AML-193 (cell line): Measurements from ENCODE around the gene YY1AP1.
"Not testable (repeated sequence)": the region's sequence is repeated elsewhere in the genome, so short reads cannot be mapped to it uniquely, and the experiment has no call there.

ENCODE experiments used
- DNase-seq, 2 experiments: peaks; one replicate each; lab custom pipeline; 2025; lab: John Stamatoyannopoulos, UW

Gene YY1AP1

GRCh38 chr1:155695608-155696007 lies 7.0 kb upstream of the YY1AP1 start:
- DNase-seq = no peak

- DNase-seq = no peak
These were observed 6.5 kb upstream of the YY1AP1 start for GRCh38 chr1:155695072-155695471.

- no peak for DNase-seq
These were observed 5.6 kb upstream of the YY1AP1 start for GRCh38 chr1:155694167-155694566.

DNA sequence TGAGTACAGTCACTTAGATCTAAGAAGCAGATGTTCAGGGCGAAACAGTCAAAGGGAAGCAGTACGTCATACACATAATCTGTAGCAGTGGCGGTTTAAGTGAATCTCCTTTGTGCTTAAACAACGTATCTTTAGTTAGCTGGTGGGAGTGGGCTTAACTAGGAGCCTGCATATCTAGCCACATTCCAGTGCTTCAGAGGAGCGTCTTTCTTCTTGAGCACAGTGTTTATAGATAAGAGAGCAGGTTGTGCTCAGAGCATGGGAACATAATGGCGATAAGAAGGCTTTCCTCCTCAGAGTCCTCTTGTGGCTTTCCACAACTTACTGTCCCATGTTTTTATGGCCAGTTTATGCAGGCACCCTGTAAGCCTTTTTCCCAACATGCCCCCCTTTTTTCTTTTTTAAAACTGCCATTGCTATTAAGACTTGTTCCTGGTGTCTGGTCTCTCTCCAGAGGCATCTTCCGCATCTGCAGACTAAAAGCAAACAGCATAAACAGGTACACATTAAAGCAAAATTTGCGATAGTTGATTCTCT lies 3.5 kb upstream of the YY1AP1 start:
- no peak for DNase-seq

DNA sequence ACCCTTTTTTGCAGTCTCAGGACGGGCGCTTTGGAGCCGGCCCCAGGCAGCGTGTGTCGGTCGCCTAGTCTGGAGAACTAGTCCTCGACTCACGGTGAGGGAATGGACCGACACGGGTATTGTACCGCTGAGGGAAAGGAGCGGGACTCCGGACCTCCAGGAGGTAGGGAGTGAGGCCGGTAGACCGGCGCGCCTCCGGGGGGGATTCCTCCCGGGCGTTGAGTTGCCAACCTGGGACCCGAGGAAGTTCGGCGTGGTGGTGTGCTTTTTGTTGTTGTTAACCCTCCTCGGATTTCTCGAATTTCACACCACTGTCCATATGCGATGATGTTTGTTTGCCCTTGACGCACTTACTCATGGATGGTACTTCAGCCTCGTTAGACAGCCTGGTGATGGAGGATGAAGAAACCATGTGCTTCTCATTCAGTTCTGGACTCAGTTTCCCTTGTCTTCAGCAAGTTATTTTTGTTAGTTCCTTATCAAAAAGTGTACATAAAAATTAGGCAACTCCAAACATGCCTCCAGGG lies 570 bp upstream of the YY1AP1 start, which contains the start of gene DAP3:
Gene DAP3 (plus strand): TSS at position 11 of the 527 bp plus-strand sequence. CDS start 20,689 bp downstream, outside the sequence.
- not testable (repeated sequence) for DNase-seq

GRCh38 chr1:155687705-155688323 lies 760 bp downstream of the YY1AP1 start:
- DNase-seq = not testable (repeated sequence)

DNA sequence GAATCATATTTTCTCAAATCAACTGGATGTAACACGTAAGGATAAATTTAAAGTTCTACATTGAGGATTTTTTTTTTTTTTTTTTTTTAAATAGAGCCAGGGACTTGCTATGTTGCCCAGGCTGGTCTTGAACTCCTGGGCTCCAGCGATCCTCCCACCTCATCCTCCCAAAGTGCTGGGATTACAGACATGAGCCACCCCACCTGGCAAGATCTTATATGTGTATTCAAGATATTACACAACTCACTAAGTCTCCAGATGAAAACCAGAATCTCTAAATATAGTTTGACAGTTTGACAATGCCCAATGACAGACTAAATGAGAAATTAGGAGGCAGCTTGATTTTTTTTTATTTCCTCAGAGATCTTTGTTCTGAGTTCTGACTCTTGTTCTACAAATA lies 6.8 kb downstream of the YY1AP1 start:
- no peak for DNase-seq

- DNase-seq = no peak
These were observed 8.0 kb downstream of the YY1AP1 start for GRCh38 chr1:155680531-155680930.

GRCh38 chr1:155678992-155679391 lies 9.6 kb downstream of the YY1AP1 start:
- not testable (repeated sequence) for DNase-seq

- no peak for DNase-seq
These were observed 10.5 kb downstream of the YY1AP1 start for GRCh38 chr1:155678027-155678426.

GRCh38 chr1:155673003-155673402 lies 15.6 kb downstream of the YY1AP1 start:
- DNase-seq = no peak

- DNase-seq = no peak
These were observed 16.8 kb downstream of the YY1AP1 start for GRCh38 chr1:155671750-155672149.

- DNase-seq = no peak
These were observed 19.1 kb downstream of the YY1AP1 start for GRCh38 chr1:155669233-155670162.

GRCh38 chr1:155661239-155661638 lies 27.3 kb downstream of the YY1AP1 start:
- not testable (repeated sequence) for DNase-seq

DNA sequence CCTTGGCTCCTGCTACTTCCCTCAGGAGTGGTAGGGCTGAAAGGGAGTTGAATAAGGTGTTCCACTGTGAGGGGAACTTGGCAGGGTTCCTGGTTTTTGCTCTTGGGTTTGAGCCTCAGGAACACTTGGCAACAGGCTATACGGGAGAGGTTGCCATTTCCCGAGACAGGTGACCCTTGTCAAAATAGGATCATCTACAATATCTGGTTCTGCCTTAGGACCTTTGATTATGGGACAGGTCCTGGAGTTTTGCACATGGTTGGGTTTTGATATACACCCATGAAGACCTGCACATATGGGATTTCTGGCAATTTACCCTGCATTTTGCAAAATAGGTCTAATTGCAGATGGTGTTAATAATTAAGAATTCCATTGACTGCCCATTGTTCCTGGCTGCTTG lies 31.1 kb downstream of the YY1AP1 start:
- no peak for DNase-seq

DNA sequence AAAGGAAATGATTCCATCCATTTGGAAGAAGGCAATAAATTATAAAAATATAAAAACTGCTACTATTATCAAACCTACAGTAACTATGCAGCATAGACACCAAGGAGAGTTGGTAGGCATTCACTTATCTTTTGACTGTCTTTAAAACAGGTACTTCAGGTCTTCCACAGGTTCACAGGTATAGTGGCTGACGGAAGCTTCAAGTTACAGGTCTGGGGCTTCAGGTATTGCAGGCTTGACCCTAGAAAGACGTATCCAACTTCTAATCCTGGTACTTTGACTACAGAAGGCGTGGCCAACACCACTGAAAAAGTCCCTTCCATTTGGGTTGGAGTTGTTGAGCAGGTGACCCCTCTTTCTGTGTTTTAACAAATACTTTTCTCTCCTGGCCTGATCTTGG lies 35.6 kb downstream of the YY1AP1 start:
- DNase-seq = no peak

DNA sequence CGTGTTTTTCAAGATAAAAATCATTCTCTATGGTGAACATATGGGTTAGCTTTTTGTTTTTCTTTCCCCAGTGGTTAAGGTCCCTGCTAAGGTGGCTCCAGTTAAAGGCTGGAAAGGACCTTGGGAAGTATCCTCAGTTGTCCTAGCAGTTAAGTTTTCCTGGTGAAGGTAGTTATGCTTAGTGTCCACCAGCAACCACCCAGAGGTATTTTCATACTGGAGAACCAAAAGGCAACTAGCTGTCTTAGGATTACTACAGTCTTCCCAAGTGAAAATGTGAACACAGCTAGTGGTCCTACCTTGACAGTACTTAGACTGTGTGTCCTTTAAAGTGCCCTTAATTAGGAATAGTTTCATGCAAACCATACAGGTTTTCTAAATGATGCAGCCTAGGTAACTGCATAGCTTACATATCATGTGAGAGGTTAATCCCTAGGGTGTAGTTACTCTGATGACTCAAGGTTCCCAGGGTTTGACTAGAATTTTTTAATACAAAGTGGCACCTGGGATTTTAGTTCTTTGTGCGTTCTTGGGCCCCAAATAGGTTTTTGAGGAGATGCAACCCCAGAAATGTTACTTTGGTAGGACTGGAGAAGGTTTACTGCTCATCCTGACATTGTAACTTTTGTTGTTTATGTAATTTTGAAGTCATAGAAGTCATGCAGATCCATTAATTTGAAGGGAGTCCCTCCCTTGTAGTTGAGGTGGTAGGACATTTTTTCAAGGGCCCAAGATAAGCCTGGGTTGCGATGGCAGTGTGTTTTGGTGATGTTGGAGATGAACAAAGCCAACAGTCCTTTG lies 36.5 kb downstream of the YY1AP1 start:
- DNase-seq = no peak

DNA sequence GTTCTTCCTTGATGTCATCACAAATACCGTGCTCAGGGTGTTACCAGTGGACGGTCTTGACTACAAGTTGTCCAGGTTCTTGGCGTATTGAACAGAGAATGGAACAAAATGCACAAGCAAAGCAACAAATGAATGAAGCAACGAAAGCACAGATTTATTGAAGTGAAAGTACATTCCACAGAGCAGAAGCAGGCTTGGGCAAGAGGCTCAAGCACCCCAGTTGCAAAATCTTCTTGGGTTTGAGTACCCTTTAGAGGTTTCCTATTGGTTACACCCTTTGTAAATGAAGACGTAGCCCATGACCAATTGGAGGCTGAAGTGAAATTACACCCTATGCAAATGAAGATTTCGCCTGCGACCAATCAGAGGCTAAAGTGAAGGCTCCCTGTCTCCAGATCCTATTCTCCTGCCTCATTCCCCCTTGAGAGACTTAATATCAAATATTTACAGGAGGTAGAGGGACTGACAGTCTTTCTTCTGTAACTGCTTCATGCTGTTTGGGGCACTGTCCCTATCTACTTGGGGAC lies 38.3 kb downstream of the YY1AP1 start:
- no peak for DNase-seq

GRCh38 chr1:155649676-155650075 lies 38.9 kb downstream of the YY1AP1 start:
- peak; percentile 19 to 49 for DNase-seq

DNA sequence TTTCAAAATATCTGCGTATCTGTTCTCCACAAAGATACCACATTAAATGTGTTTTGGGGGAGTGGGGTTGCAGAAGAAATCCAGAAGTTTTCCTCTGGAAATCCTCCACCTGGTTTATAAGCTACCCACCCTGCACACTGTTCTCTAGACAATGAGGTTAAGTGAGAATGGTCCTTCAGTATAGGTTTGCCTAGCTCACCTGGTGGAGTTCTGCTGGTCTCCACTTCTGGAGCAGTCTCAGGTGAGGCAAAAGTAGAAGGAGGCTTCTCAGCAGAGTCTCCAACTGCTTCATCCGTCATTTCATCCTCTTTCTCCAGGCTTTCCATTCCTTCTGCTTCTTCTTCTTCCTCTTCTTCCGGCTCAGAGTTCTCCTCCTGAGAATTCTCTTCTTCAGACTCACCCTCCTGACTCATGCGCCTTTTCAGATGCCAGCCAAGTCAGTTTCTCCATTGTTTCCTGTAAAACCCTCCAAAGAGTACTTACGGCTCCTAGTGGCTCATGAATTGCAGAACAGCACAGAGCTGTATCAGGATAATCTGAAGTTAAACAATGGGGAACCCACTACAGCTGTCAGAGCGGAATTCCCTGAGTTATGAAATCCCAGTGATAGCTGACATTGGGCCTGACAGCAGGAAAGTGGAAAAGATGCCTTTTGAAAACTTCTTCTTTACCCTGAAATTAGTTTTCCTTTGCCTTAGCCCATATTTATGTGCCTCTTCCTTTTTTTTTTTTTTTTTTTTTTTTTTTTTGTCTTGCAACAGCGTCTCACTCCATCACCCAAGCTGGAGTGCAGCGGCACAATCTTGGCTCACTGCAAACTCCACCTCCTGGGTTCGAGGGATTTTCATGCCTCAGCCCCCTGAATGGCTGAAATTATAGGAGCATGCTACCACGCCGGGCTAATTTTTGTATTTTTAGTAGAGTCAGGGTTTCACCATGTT lies 40.1 kb downstream of the YY1AP1 start:
- peak; percentile 29 to 30 for DNase-seq
